Stimulated activated CD4-positive, alpha-beta T cell treated with anti-CD3 and anti-CD28 coated beads, TNF-alpha, amount 100 ng/mL, for 24 hours (primary cell): ENCODE measurements around the gene CD48.
"Not testable (repeated sequence)": the region's sequence is repeated elsewhere in the genome, so short reads cannot be mapped to it uniquely, and the experiment has no call there.

Experiments
- DNase-seq, 3 experiments: peaks; one replicate each; pipeline ENCODE4 v3.0.0-alpha.2; 2020; ENCODE audit warnings: low read depth in 3 of 3

Gene CD48

DNA sequence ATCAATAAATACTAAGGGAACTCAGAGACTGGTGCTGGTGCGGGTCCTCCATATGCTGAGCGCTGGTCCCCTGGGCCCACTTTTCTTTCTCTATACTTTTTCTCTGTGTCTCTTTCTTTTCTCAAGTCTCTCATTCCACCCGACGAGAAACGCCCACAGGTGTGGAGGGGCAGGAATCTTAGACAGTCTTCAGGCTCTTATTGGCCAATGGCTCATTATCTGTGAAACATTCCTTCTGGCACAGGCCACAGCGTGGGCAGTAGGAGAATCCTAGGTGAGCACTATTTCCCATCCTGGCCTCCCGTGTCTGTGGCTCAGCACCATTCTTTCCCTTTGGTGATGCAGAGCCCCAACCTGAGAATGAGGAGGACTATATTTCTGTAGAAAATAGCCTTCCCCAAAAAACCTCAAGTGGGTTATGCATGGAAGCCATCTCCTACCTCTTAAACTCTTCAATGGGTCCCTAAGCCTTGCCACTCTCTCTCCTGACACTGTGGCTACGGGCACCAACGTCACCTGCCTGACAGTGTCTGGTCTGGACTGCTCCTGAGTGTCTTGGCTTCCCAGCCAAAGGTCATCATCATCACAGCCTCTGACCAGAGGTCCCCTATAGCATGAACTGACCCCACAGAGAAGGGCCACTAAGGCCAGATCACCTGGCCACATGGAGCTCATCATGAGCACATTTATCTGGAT lies 58.5 kb downstream of the CD48 start:
- DNase-seq, result no peak

DNA sequence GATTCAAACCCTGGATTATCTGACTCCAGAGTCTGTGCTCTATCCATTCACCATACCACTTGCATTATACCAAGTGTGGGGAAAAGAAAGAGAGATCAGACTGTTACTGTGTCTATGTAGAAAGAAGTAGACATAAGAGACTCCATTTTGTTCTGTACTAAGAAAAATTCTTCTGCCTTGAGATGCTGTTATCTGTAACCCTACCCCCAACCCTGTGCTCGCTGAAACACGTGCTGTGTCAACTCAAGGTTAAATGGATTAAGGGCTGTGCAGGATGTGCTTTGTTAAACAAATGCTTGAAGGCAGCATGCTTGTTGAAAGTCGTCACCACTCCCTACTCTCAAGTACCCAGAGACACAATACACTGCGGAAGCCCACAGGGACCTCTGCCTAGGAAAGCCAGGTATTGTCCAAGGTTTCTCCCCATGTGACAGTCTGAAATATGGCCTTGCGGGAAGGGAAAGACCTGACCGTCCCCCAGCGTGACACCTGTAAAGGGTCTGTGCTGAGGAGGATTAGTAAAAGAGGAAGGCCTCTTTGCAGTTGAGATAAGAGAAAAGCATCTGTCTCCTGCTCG lies 59.5 kb downstream of the CD48 start:
- not testable (repeated sequence) for DNase-seq

DNA sequence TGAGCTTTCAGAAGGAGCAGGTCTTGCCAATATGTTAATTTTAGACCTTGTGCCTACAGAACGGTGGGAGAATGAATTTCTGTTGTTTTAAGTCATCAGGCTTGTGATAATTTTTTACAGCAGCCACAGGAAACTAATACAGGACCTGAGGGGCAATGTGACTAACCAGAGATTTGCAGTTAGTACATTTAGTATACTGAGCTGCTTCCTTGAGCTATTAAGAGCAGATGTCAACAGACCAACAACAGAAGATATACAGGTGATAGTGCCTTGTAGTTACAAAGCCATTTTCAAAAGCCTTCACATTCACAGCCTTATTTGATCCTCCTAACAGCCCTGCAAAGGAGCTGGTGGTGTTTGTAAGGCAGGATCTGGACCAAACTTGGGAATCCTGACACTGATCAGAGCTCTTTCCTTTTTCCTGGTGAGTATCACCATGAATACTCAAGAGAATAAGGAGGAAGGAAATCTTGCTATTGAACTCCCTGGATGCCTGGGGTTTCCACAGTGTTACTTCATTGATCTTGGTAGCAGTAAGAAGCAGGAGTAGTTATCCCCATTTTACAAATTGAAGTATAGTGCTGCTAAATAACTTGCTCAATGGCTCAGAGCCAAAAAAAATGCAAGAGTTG lies 60.1 kb downstream of the CD48 start:
- no peak for DNase-seq

GRCh38 chr1:160647329-160647720 lies 64.3 kb downstream of the CD48 start:
- DNase-seq, result no peak

DNA sequence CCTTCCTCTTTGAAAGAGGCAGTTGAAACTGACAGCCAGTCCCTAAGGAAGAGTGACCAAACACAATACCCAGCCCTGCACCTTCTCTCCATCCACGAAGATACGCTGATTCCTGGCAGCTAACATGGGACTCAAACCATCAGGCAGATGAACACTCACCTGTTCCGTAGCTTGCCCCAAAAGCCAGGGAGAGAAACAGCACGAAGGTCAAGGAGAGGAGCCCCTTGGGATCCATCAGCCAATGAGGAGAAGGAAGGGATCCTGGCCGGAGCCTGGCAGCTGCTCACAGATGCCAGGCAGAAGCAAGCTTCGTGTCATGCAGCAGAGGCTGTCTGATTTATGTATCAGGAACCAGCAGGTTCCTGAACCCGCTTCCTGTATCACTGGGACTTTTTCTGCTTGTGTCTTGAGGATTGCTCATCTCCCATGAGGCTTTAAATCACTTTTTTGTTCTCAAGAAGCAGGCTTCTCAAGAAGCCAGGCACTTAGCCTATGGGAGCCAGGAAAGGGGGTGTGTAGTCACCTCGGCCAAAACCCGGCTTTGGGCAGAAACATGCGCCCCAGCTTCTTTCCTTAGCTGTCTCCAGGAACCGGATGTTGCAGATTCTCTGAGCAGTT lies 64.8 kb downstream of the CD48 start, which contains the start of gene SLAMF1:
Gene SLAMF1 (minus strand): TSS at position 334 of the 618 bp plus-strand sequence. CDS start 99 bp downstream, at position 235.
- peak in 1 of 3 experiments; percentile 64 for DNase-seq

DNA sequence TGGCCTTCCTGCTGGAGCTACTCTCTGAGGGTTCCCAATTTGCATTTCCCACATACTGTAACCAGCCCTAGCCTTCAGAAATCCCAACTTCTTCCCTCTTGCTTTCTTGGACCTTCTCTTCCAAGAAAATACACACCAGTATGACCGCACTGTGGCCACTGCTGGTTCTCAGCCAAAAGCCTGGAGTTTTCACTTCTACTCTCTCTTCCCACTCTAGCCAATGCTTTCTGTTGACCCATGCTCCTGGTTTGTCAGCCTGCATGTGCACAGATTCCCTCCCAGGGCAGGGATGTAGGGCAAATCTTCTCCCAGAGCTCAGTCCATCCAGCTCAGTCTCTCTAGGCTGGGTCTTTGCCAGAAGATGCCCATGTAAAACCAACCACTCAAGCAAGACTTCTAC lies 65.4 kb downstream of the CD48 start:
- DNase-seq, result no peak

GRCh38 chr1:160645386-160646130 lies 66.1 kb downstream of the CD48 start:
- no peak for DNase-seq

DNA sequence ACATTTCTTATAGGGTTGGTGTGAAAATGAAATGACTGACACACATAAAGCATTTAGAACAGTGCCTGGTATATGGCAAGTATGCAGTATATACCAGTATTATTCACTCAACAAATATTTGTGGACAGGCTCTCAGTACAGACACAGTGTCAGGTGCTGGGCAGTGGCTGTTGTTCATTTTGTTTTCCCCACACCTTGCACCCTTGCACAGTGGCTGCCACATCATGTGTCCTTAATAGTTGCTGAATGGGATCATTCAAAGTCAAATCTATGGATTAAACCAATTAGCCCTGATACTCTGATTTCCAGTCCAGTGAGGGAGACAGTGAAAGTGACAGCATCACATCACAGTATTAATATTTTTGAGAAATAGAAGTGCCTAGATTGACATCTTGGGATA lies 67.2 kb downstream of the CD48 start:
- DNase-seq, result no peak

- no peak for DNase-seq
These were observed 68.5 kb downstream of the CD48 start for GRCh38 chr1:160643138-160643537.

DNA sequence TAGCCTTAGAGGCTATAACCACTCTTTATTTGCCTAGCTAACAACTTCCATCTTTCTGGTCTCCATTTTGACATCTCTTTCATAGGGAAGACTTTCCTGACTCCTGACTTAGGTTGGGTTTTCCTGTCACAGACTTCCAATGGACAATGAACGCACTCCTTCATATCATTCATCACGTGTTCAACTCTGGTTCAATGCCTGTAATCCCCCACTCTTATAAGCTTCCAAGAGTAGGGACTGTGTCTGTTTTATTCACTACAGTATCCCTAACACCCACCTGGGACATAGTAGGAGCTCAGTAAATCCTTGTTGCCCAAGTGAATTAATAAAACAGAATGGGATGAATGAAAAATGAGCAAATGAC lies 69.4 kb downstream of the CD48 start:
- no peak for DNase-seq

GRCh38 chr1:160641323-160642280 lies 70.0 kb downstream of the CD48 start:
- peak in 1 of 3 experiments; percentile 41 for DNase-seq

- no peak for DNase-seq
These were observed 71.1 kb downstream of the CD48 start for GRCh38 chr1:160640359-160641123.

DNA sequence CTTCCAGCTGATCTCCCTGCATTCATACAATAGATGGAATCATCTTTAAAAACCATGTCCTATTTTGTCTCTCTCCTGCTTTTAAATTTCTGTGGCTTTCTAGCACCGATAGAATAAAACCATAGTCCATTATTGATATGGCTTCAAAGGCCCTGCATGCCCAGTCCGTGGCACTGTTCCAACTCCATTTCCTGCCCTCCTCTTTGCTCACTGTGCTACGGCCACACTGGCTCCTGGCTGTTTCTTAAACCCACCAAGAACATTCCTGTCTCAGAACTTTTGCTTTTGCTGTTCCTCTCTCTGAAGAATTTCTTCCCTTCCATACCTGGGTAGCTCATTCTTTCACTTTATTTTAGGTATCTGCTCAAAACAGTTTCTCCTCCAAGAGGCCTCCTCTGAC lies 72.0 kb downstream of the CD48 start:
- no peak for DNase-seq

DNA sequence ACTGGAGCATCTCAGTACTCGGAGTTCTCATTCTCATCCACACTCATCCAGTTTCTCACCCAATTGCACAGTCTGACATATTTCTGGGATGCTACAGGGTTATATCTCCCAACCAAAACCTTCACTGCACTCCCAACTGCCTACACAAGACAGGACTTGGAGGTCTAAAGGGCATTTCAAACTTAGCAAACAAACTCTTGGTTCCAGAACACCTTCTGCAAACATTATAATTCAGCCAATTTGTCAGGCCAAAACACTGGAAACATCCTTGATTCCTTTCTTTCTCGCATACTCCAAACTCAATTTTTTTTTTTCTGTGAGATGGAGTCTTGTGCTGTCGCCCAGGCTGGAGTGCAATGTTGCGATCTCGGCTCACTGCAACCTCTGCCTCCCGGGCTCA lies 72.7 kb downstream of the CD48 start:
- no peak for DNase-seq

- DNase-seq, result no peak
These were observed 73.1 kb downstream of the CD48 start for GRCh38 chr1:160638540-160638857.

DNA sequence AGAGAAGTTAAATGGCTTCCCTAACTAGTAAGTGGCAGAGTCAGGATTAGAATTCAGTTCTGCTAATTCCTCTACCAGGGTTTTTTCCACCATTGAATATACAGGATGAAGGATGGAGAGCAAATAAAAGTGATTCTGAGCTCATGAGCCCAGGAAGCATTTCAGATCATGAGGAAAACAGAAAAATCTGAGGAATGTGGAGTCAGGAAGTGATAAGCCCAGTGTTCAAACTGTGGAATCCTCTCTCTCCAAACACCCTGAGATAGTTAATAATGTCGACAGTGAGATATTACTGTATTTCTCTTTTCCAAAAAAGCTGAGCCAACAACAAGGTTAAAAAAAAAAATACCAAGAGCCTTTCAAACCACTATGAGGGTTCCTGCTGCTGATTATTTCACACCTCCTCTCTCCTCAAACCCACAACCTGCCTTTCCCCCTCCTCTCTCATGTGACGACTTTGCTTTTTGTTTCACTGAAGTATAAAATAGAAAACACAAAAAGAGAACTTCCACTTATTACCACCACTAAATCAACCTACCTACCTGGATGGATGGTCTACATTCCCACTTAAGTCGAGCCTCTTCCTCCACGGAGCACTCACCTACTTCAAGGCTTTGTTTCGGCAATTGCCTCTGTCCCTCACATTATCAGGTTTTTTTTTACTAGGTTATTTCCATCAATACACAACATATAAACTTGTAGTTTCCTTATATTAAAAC lies 73.6 kb downstream of the CD48 start:
- DNase-seq, result no peak

DNA sequence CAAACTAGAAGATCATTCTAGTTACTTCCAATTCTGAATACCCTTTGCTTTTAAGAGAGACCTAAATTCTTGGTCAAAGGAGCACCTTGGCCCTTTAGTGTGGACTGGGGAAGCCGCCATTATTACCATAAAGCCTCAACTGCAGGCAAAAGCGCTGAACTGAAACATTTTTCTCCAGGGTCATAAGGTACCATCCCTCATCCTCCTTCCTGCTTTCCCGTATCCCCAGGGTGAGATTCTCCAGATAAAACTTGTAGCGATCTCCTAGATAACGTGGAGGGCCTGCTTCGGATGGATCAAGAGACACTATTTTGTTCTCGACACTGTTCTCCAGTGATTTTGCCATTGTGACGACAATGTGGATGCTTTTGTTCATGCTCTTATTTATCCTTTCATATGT lies 74.6 kb downstream of the CD48 start:
- no peak for DNase-seq

DNA sequence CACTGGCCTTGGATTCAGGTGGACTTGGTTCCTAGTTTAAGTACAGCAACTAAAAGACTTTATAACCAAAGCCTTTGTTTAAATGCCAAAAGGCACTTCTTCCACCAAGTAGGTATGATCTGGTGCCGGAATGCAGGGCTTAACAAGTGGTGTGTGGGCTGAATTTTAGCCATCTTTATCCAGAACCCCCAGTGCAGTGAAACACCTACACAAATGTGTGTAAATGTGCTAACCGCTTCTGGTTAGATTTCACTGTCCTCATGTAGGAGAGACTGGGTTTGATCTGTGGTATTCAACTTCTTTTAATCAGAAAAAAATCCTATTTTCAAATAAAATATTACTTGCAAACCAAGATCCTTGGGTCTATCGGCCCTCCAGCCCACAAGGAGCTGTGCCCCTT lies 75.1 kb downstream of the CD48 start:
- no peak for DNase-seq

GRCh38 chr1:160636076-160636475 lies 75.5 kb downstream of the CD48 start:
- DNase-seq, result no peak
